Activated B cell treated with CpG ODN at 0.5 μM for 24 hours (primary cell): ENCODE results near the gene P4HA2. TPM values are rescaled to one million over a fixed set of nuclear protein-coding genes. Genes with fewer than 3 reads are reported as not detected.

Experiments used
- ATAC-seq: fragments of 200-7000 bp; cut with Tn5 transposase; one replicate; pipeline ENCODE4 v1.10.0; 2021; ENCODE audit warnings: low read depth, mild to moderate bottlenecking, moderate library complexity
- CTCF ChIA-PET: fragments of 350-600 bp; sonication (Branson Sonifier 250); formaldehyde crosslinking; loops from one replicate; lab custom pipeline; 2021; ENCODE audit warnings: antibody characterized with exemption; lab: Charles Lee
- POLR2A ChIA-PET: fragments of 350-600 bp; sonication (Branson Sonifier 250); formaldehyde crosslinking; loops from one replicate; lab custom pipeline; 2021; ENCODE audit warnings: antibody characterized with exemption; lab: Charles Lee
- DNase-seq: peaks from one replicate; pipeline ENCODE4 v3.0.0; 2022
- H3K27ac Mint-ChIP-seq: one replicate; pipeline ENCODE4 v1.8.0; 2020; ENCODE audit warnings: mixed read lengths
- H3K27me3 Mint-ChIP-seq: one replicate; pipeline ENCODE4 v1.8.0; 2021; ENCODE audit warnings: mixed read lengths
- H3K36me3 Mint-ChIP-seq: one replicate; pipeline ENCODE4 v1.8.0; 2021; ENCODE audit warnings: low read depth, mixed read lengths
- H3K4me1 Mint-ChIP-seq: one replicate; pipeline ENCODE4 v1.8.0; 2021; ENCODE audit warnings: mixed read lengths
- H3K4me3 Mint-ChIP-seq: one replicate; pipeline ENCODE4 v1.8.0; 2020; ENCODE audit warnings: mild to moderate bottlenecking, mixed read lengths
- H3K9me3 Mint-ChIP-seq: one replicate; pipeline ENCODE4 v1.8.0; 2020; ENCODE audit warnings: mixed read lengths
- CTCF ChIP-seq: fragments of 200-600 bp; IDR thresholded peaks from one replicate; pipeline ENCODE4 v1.8.0; 2022; ENCODE audit warnings: antibody characterized with exemption, mild to moderate bottlenecking
- intact Hi-C: fragments of 100-400 bp; cut with micrococcal nuclease; formaldehyde crosslinking; loops from one replicate; pipeline ENCODE4 v1.15.1; 2024
- total RNA-seq: library from RNA; stranded (reverse); gene quantifications from 2 replicates; pipeline ENCODE4 v1.2.3, GENCODE V29; 2022

The P4HA2 gene
- total RNA-seq = 0.29 and 0.44 TPM in 2 replicates

- peaks cover 11% of the 10 kb centered on the region for H3K27me3 Mint-ChIP-seq
Observed at GRCh38 chr5:132227485-132228240, at the start of gene P4HA2. TSS of gene P4HA2 (minus strand) at chr5:132227853. CDS start at chr5:132218626, 9,227 bp downstream.

GRCh38 chr5:132277256-132277655, 49.6 kb upstream of the P4HA2 start:
- no peak for TF ChIP-seq CTCF
- Mint-ChIP-seq H3K27ac (no peak overlapping the region), H3K4me3 (no peak overlapping the region), H3K36me3 (no peaks in the 10 kb centered on the region), H3K27me3 (peaks cover 9% of the 10 kb centered on the region), H3K9me3 (no peaks in the 10 kb centered on the region), H3K4me1 (peaks cover 9% of the 10 kb centered on the region)
- ATAC-seq (no peak), DNase-seq (no peak)
- ChIA-PET POLR2A (no interaction called here), CTCF (no interaction called here)
- intact Hi-C loops = no loop called here

More at GRCh38 chr5:132227485-132228240, at the start of gene P4HA2:
- Mint-ChIP-seq H3K4me1 (peaks cover 31% of the 10 kb centered on the region), H3K36me3 (no peaks in the 10 kb centered on the region), H3K9me3 (no peaks in the 10 kb centered on the region), H3K27ac (no peak within 1 kb of the TSS), H3K4me3 (peak within 1 kb of the TSS; percentile 65)
- ChIA-PET CTCF (interaction anchor here (0.9 to 3.6 kb wide), 2 partner anchors 10 to 48 kb away, joined by 4 to 21 read pairs; no protein-coding TSS in a partner anchor), POLR2A (interaction anchor here (0.6 kb wide), 1 partner anchor 269 kb away, joined by 7 read pairs; no protein-coding TSS in a partner anchor)
- intact Hi-C loops = loop anchor here (5.0 kb wide), 2 partner anchors 35 to 125 kb away; no protein-coding TSS in a partner anchor
- no peak for TF ChIP-seq CTCF
- DNase-seq (peak; percentile 60), ATAC-seq (peak; percentile 83)

- no peak for DNase-seq
- Mint-ChIP-seq H3K4me3 (no peak overlapping the region), H3K9me3 (no peaks in the 10 kb centered on the region), H3K36me3 (no peaks in the 10 kb centered on the region), H3K4me1 (peaks cover 13% of the 10 kb centered on the region), H3K27me3 (peaks cover 11% of the 10 kb centered on the region), H3K27ac (no peak overlapping the region)
- intact Hi-C loops = no loop called here
- ChIA-PET CTCF (no interaction called here), POLR2A (no interaction called here)
- no peak for TF ChIP-seq CTCF
- ATAC-seq = no peak
Observed at GRCh38 chr5:132275367-132276220, 47.9 kb upstream of the P4HA2 start.

GRCh38 chr5:132274050-132274792, 46.6 kb upstream of the P4HA2 start:
- Mint-ChIP-seq H3K4me3 (no peak overlapping the region), H3K27ac (no peak overlapping the region), H3K27me3 (peaks cover 11% of the 10 kb centered on the region), H3K9me3 (no peaks in the 10 kb centered on the region), H3K4me1 (peaks cover 12% of the 10 kb centered on the region), H3K36me3 (no peaks in the 10 kb centered on the region)
- ChIA-PET POLR2A (no interaction called here), CTCF (interaction anchor here (1.6 to 2.8 kb wide), 2 partner anchors 10 to 227 kb away, joined by 4 to 13 read pairs; no protein-coding TSS in a partner anchor)
- ATAC-seq (no peak), DNase-seq (no peak)
- intact Hi-C loops = no loop called here
- TF ChIP-seq CTCF = no peak
